SKM-1 (cell line): ENCODE data around the gene CLCN7.
A peak's percentile ranks its signal among the peaks of the same experiment; 100 is the strongest.
"Not testable (repeated sequence)": the region's sequence is repeated elsewhere in the genome, so short reads cannot be mapped to it uniquely, and the experiment has no call there.

Experiments used
- DNase-seq: peaks from one replicate; lab custom pipeline; 2025; ENCODE audit not compliant: unreplicated experiment; lab: John Stamatoyannopoulos, UW

CLCN7 gene

GRCh38 chr16:1487395-1488053, 12.7 kb upstream of the CLCN7 start:
- DNase-seq, result no peak

- DNase-seq, result no peak
Measured at GRCh38 chr16:1486551-1487390, 11.9 kb upstream of the CLCN7 start.

DNA sequence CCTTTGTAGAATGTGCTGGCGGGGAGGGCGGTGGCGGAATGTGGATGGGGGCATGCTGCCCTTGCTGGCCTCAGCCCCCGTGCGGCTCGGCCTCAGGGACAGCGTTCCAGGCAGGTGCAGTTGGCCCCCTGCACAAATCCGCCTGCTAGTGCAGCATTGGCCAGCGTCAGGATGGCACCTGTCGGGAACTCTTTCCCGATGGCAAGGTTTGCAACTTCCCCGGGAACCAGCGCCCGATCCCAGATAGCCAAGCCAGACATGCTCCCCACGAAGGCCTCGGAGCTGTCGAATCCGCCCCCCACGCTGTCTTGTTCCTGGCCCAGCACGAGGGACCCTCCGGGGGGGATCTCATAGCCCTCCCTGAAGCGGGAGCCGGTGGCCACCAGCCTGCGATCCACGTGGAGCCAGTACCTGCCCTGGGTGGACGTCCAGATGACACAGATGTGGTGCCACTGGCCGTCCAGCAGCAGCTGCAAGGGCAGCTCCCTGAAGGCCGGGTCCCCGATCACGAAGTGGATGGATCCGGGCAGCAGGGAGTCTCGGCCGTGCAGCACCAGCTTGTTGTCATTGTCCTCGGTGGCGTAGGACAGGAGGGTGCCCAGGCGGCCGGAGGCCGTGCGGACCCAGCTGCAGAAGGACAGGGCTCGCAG, 11.1 kb upstream of the CLCN7 start:
- DNase-seq, result no peak

- DNase-seq, result no peak
Measured at GRCh38 chr16:1481906-1482835, 7.3 kb upstream of the CLCN7 start.

DNA sequence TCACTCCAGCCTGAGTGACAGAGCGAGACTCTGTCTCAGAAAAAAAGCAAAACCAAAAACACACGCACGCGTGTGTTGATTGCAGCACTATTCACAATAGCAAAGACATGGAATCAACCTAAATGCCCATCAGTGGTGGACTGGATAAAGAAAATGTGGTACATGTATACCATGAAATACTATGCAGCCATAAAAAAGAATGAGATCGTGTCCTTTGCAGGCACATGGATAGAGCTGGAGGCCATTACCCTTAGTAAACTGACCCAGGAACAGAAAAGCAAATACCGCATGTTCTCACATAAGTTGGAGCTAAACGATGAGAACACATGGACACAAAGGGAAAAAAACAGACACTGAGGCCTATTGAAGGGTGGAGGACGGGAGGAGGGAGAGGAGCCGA, 4.1 kb upstream of the CLCN7 start:
- not testable (repeated sequence) for DNase-seq

- DNase-seq, result no peak
Measured at GRCh38 chr16:1477033-1477432, 2.2 kb upstream of the CLCN7 start.

DNA sequence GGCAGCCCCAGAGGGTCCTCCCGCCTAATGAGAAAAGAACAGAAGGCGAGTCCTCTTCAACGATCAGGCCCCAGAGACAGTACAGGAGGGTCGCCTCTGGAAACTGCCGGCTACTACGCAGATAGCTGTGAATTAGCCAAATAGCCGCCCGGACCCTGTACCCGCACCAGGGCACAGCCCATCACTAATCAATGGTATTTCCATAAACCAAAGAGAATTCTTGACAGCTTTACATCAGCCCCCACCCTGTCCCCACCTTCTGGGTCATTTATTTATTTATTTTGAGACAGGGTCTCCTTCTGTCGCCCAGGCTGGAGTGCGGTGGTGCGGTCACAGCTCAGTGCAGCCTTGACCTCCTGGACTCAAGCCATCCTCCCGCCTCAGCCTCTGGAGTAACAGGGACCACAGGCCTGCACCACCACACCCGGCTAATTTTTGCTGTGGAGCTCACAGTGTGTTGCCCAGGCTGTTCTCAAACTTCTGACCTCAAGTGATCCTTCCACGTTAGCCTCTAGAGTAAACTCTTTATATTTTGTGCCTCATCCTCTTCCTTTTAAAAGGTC, 805 bp upstream of the CLCN7 start:
- no peak for DNase-seq

GRCh38 chr16:1474082-1474795, 589 bp downstream of the CLCN7 start:
- DNase-seq, result no peak

DNA sequence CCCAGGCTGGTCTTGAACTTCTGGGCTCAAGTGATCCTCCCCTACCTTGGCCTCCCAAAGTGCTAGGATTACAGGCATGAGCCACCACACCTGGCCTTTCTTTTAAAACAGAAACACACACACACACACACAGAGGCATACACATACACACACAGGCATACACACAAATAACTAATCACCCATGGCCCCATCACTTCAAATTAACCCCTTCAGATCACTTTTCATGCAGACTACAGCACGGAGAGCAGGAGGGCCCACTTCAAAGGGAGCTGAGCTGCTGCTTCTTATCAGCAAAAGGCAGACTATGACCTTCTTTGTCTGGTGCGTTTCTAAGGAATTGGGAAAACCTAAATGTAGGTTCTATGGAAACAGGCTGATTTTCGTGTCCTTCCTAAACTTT, 1.9 kb downstream of the CLCN7 start:
- DNase-seq, result no peak

DNA sequence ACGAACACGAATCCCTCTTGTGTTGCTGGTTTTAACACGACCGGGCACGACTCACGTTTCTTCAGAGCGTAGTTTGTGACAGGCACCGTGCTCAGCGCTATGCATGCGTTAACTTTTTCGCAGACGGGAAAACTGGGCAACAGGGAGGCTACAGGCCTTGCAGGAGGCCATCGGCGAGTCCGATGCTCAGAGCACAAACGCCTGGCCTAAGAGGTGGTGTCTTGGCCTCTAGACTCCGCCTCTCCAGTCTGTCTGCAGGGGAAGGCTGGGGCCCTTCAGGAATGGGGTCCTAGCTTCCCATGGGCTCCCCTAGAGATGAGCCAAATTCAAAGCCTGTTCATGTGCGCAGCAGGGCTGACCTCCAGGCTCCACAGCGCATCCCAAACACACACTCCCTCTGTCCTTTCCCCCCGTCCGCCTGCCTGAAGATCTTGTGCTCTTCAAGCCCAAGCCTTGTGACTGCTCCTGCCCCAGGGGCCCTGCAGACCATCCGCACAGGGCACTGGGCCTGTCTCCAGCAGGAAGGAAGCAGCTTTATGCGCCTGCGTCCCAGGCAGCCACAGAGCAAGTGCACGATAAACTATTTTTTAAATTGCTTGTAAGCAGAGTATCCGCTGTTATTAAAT, 3.1 kb downstream of the CLCN7 start:
- DNase-seq, result no peak

GRCh38 chr16:1470481-1471251, 4.2 kb downstream of the CLCN7 start:
- DNase-seq, result peak; percentile 66

GRCh38 chr16:1469693-1470201, 5.1 kb downstream of the CLCN7 start:
- peak; percentile 83 for DNase-seq

DNA sequence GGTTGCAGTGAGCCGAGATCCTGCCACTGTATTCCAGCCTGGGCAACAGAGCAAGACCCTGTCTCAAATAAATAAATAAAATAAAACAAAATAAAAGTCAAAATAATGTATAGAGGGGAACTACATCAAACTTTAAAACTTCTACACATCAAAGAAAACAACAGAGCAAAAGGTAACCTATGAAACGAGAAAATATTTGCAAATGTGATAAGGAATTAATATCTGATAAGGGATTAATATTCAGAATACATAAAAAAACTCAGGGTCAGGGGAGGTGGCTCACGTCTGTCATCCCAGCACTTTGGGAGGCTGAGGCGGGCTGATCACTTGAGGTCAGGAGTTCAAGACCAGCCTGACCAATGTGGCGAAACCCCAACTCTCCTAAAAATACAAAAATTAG, 5.7 kb downstream of the CLCN7 start:
- not testable (repeated sequence) for DNase-seq

DNA sequence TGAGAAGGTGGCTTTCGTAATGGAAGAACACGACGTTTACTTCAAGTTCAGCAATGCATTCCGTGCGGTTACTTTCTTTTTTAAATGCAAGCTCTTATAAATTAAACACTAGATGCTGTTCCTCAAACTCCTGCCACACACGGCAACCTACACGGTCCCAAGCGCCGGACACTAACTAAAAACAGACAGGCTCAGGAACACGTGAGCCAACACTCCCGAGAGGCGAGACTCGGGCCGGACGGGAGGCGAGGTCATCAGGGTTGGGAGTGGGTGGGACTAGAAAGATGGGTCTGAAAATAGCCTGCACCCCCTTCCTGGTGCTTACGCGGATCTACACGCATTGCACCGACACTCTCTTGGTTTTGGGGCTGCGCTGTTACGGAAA, 6.4 kb downstream of the CLCN7 start:
- DNase-seq, result no peak

DNA sequence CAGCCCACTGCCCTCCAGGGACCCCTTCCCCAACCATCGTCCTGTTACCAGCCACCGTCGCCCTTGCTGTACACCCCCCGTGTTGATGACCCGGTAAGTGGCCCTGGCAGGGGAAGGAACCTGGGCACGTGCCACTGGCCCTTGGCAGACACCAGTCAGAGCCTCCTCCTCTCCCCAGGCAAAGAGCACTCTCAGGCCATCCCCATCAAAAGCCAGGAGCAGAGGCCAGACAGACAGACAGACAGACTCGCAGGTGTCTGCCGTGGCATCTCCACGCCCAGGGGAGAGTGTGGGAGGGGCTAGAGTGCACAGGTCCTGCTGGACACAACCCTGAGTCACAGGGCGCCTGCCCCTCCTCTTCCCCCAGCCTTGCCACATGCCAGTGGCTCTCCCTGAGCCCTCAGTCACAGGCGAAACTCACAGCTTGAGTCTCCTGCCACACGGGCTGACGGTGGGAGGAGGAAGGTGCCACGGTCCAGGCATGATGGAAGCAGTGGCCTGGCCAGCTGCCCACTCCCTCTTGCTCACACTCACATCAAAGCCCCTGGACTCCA, 7.8 kb downstream of the CLCN7 start:
- DNase-seq, result no peak

- no peak for DNase-seq
Measured at GRCh38 chr16:1466054-1466453, 8.8 kb downstream of the CLCN7 start.

DNA sequence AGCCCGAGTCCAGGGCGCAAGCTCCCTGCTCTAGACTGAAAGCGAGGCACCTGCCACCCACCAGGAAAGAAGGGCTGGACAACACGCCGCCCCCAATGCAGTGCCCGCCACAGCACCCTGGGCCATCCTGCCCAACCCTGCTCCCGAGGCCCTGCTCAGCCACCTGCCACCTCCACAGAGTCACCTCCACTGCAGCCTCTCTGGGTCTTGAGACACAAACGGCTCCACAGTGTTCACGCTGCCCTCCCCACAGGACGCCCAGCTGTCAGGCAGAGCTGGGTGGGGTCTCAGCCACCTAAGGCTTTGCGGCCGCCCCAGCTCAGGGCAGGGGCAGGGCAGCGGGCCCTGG, 9.3 kb downstream of the CLCN7 start:
- DNase-seq, result no peak

DNA sequence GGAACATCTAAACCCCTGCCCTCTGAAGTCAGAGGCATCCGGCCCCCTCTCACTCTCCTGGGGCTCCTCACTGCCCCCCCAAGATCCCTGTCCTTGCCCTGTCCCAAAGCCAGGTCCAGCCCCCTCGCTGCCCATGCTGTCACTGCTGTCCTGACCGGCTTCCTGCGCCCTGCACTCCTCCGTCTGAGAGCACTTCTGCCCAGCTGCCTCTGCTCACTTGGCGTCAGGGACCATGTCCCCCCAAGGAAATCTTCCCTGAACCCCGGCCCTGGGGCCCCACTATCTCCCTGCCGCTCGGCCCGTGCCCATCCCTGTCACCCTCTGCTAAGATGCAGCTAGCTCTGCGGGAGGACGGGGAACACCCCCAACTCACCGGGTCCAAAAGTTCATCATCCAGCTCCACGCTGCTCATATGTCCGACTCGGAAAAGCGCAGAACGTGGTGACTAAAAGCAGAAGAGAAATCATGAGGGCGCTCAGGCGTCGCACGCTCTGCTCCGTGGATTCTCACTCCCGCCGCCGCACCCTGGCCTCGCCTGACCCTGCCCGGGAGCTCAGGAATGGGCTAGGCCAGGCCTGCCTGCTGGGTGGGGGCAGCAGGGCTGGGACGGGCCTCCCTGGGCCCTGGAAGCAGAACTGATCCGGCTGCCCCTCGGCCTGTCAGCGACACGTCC, 9.8 kb downstream of the CLCN7 start:
- DNase-seq, result no peak
